ENCODE results near the gene MIDN.

DNA sequence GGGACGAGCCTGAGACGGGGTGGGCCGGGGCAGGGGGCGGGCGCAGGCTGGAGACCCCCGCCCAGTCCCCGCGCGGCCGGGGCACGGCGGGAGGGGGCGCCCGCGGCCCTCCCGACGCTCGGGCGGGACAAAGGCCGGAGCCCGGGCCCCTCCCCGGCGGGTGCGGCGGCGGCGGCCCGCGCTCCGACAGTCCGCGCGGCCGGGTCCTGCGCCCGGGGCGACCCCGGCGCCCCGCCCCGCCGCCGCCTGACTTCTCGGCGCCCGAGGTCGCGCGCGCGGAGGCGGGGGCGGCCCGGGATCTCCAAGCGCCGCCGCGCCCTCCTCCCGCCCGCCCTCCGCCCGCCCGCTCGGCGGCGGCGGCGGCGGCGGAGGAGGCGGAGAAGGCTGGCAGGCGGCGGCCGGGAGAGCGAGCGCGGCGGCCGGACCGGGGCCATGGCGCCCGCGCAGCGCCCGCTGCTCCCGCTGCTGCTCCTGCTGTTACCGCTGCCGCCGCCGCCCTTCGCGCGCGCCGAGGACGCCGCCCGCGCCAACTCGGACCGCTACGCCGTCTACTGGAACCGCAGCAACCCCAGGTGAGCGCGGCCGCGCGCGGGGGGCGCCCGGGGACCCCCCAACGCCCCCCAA lies 37.5 kb downstream of the MIDN start, which contains the start of gene EFNA2:
- TF ChIP-seq ZNF157 (tag by site-specific recombination; IDR thresholded peaks at IDR 0.05) (no peak), ZNF274 (IDR thresholded peaks at IDR 0.05; ENCODE audit: low read length) (no peak), ZNF274 (tag by site-specific recombination; IDR thresholded peaks at IDR 0.05; ENCODE audit: borderline replicate concordance) (no peak), ZNF776 (tag by site-specific recombination; IDR thresholded peaks at IDR 0.05; ENCODE audit: borderline replicate concordance) (no peak), TRIM28 (IDR thresholded peaks at IDR 0.05; ENCODE audit: borderline replicate concordance, low read length) (no peak), ZNF610 (tag by site-specific recombination; IDR thresholded peaks at IDR 0.05; ENCODE audit: borderline replicate concordance) (no peak), ZNF777 (tag by site-specific recombination; IDR thresholded peaks at IDR 0.05; ENCODE audit: borderline replicate concordance) (no peak), ZNF350 (tag by site-specific recombination; IDR thresholded peaks at IDR 0.05) (no peak), ZBTB48 (tag by site-specific recombination; IDR thresholded peaks at IDR 0.05) (no peak), OSR2 (tag by site-specific recombination; IDR thresholded peaks at IDR 0.05) (no peak)
- TF ChIP-seq, protein P1, sequence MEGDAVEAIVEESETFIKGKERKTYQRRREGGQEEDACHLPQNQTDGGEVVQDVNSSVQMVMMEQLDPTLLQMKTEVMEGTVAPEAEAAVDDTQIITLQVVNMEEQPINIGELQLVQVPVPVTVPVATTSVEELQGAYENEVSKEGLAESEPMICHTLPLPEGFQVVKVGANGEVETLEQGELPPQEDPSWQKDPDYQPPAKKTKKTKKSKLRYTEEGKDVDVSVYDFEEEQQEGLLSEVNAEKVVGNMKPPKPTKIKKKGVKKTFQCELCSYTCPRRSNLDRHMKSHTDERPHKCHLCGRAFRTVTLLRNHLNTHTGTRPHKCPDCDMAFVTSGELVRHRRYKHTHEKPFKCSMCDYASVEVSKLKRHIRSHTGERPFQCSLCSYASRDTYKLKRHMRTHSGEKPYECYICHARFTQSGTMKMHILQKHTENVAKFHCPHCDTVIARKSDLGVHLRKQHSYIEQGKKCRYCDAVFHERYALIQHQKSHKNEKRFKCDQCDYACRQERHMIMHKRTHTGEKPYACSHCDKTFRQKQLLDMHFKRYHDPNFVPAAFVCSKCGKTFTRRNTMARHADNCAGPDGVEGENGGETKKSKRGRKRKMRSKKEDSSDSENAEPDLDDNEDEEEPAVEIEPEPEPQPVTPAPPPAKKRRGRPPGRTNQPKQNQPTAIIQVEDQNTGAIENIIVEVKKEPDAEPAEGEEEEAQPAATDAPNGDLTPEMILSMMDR (tag by site-specific recombination; IDR thresholded peaks at IDR 0.05), result no peak
- TF ChIP-seq, protein P2, sequence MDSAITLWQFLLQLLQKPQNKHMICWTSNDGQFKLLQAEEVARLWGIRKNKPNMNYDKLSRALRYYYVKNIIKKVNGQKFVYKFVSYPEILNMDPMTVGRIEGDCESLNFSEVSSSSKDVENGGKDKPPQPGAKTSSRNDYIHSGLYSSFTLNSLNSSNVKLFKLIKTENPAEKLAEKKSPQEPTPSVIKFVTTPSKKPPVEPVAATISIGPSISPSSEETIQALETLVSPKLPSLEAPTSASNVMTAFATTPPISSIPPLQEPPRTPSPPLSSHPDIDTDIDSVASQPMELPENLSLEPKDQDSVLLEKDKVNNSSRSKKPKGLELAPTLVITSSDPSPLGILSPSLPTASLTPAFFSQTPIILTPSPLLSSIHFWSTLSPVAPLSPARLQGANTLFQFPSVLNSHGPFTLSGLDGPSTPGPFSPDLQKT (IDR thresholded peaks at IDR 0.05; ENCODE audit: borderline replicate concordance, low read depth, low read length), result no peak
- TF ChIP-seq, protein P3, sequence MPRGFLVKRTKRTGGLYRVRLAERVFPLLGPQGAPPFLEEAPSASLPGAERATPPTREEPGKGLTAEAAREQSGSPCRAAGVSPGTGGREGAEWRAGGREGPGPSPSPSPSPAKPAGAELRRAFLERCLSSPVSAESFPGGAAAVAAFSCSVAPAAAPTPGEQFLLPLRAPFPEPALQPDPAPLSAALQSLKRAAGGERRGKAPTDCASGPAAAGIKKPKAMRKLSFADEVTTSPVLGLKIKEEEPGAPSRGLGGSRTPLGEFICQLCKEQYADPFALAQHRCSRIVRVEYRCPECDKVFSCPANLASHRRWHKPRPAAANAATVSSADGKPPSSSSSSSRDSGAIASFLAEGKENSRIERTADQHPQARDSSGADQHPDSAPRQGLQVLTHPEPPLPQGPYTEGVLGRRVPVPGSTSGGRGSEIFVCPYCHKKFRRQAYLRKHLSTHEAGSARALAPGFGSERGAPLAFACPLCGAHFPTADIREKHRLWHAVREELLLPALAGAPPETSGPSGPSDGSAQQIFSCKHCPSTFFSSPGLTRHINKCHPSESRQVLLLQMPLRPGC (tag by site-specific recombination; IDR thresholded peaks at IDR 0.05), result no peak
- TF ChIP-seq, protein P4, sequence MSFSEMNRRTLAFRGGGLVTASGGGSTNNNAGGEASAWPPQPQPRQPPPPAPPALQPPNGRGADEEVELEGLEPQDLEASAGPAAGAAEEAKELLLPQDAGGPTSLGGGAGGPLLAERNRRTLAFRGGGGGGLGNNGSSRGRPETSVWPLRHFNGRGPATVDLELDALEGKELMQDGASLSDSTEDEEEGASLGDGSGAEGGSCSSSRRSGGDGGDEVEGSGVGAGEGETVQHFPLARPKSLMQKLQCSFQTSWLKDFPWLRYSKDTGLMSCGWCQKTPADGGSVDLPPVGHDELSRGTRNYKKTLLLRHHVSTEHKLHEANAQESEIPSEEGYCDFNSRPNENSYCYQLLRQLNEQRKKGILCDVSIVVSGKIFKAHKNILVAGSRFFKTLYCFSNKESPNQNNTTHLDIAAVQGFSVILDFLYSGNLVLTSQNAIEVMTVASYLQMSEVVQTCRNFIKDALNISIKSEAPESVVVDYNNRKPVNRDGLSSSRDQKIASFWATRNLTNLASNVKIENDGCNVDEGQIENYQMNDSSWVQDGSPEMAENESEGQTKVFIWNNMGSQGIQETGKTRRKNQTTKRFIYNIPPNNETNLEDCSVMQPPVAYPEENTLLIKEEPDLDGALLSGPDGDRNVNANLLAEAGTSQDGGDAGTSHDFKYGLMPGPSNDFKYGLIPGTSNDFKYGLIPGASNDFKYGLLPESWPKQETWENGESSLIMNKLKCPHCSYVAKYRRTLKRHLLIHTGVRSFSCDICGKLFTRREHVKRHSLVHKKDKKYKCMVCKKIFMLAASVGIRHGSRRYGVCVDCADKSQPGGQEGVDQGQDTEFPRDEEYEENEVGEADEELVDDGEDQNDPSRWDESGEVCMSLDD (tag by site-specific recombination; IDR thresholded peaks at IDR 0.05), result no peak
